HepG2 (cell line): ENCODE results near the gene AGFG1. TPM values are rescaled to one million over a fixed set of nuclear protein-coding genes. Genes with fewer than 3 reads are reported as not detected.

Experiments used
- ATAC-seq: fragments of 200-7000 bp; cut with Tn5 transposase; 3 replicates; pipeline ENCODE4 v1.9.1; 2020; ENCODE audit warnings: mild to moderate bottlenecking, moderate library complexity
- BruUV-seq: library from RNA; stranded (reverse); fragments of 400-500 nt; replicated peaks from 2 replicates; lab custom pipeline; 2021; lab: Mats Ljungman, UMichigan
- CTCF ChIA-PET: fragments of 300-600 bp; formaldehyde crosslinking; extraction: SDS; loops from one replicate; lab custom pipeline; 2021; ENCODE audit warnings: low total read pairs, inconsistent platforms, low intra/inter-chr PET ratio; lab: Yijun Ruan, JAX
- POLR2A ChIA-PET: fragments of 350-600 bp; sonication (Branson Sonifier 250); formaldehyde crosslinking; loops from one replicate; lab custom pipeline; 2020; ENCODE audit warnings: antibody characterized with exemption, inconsistent platforms; lab: Yijun Ruan, JAX
- DNase-seq: peaks from one replicate; pipeline ENCODE4 v3.0.0-alpha.2; 2015; ENCODE audit warnings: low spot score
- FAIRE-seq: peaks from 3 replicates; lab custom pipeline; 2011; peaks lifted over from hg19 to GRCh38; lab: Jason Lieb, UNC
- H2AFZ ChIP-seq: one replicate; pipeline ENCODE4 v1.6.1; 2011; ENCODE audit warnings: low read length, inconsistent platforms
- H3K27ac ChIP-seq: fragments of 300-600 bp; 3 replicates; pipeline ENCODE4 v1.8.0; 2011; ENCODE audit warnings: mixed run types, mild to moderate bottlenecking, mixed read lengths, low read length, inconsistent platforms; ENCODE audit not compliant: insufficient read depth; ENCODE audit errors: extremely low read length
- H3K27me3 ChIP-seq, 2 experiments: fragments of 200-600 bp in 1 of 2; 2 replicates in 1 of 2; 3 replicates in 1 of 2; pipeline versions ENCODE4 v1.6.0 to v1.8.0; 2011; ENCODE audit warnings: low read length in 2 of 2, mild to moderate bottlenecking in 2 of 2, moderate library complexity in 2 of 2, inconsistent platforms in 1 of 2; ENCODE audit not compliant: insufficient read depth in 2 of 2, control insufficient read depth in 1 of 2
- H3K36me3 ChIP-seq, 2 experiments: fragments of 200-600 bp in 1 of 2; replicated peaks in 1 of 2; 2 replicates in 1 of 2; 3 replicates in 1 of 2; pipeline versions ENCODE4 v1.5.1 to v1.8.0; 2011; ENCODE audit warnings: low read length in 2 of 2, inconsistent platforms in 1 of 2; ENCODE audit not compliant: insufficient read depth in 2 of 2, control insufficient read depth in 1 of 2
- H3K4me1 ChIP-seq: 2 replicates; pipeline ENCODE4 v1.5.1; 2012; ENCODE audit warnings: low read length, inconsistent platforms; ENCODE audit not compliant: insufficient read depth
- H3K4me2 ChIP-seq: 2 replicates; pipeline ENCODE4 v1.6.0; 2011; ENCODE audit warnings: low read depth, low read length, inconsistent platforms
- H3K4me3 ChIP-seq, 3 experiments: fragments of 200-600 bp in 1 of 3; sonication (generic), shearing (Covaris generic) in 1 of 3; replicated peaks in 1 of 3; 2 replicates each; pipeline ENCODE4 v1.5.1; 2011 to 2016; ENCODE audit warnings: low read length in 3 of 3, inconsistent platforms in 2 of 3, low read depth in 2 of 3, mild to moderate bottlenecking in 2 of 3, control low read depth in 1 of 3, mixed read lengths in 1 of 3; ENCODE audit not compliant: insufficient read depth in 1 of 3
- H3K79me2 ChIP-seq: one replicate; pipeline ENCODE4 v1.6.1; 2011; ENCODE audit warnings: low read length, inconsistent platforms; ENCODE audit not compliant: insufficient read depth
- H3K9ac ChIP-seq: 2 replicates; pipeline ENCODE4 v1.6.0; 2011; ENCODE audit warnings: mild to moderate bottlenecking, low read depth, low read length, inconsistent platforms; ENCODE audit not compliant: insufficient read depth
- H3K9me3 ChIP-seq: 2 replicates; pipeline ENCODE4 v1.5.1; 2012; ENCODE audit warnings: mild to moderate bottlenecking, low read length
- H4K20me1 ChIP-seq: 2 replicates; pipeline ENCODE4 v1.6.0; 2011; ENCODE audit warnings: inconsistent platforms, mild to moderate bottlenecking, low read length, moderate library complexity; ENCODE audit not compliant: insufficient read depth
- CENPX ChIP-seq: sonication (generic); formaldehyde crosslinking; IDR thresholded peaks from 2 replicates; pipeline ENCODE4 v1.9.0; 2021; ENCODE audit warnings: mild to moderate bottlenecking, missing genetic modification reagents, moderate library complexity
- FLYWCH1 ChIP-seq: sonication (generic); formaldehyde crosslinking; IDR thresholded peaks from 2 replicates; pipeline ENCODE4 v1.8.1; 2023; ENCODE audit warnings: mild to moderate bottlenecking, missing genetic modification reagents
- HOXD1 ChIP-seq: sonication (generic); formaldehyde crosslinking; IDR thresholded peaks from 2 replicates; pipeline ENCODE4 v1.5.0; 2020; ENCODE audit warnings: missing genetic modification reagents
- IKZF5 ChIP-seq: IDR thresholded peaks from 2 replicates; pipeline ENCODE4 v1.6.1; 2018; ENCODE audit warnings: missing genetic modification reagents, mild to moderate bottlenecking, missing compliant biosample characterization
- RERE ChIP-seq: IDR thresholded peaks from 2 replicates; pipeline ENCODE4 v1.6.1; 2016; ENCODE audit warnings: low read depth, missing genetic modification reagents, missing compliant biosample characterization
- SIN3B ChIP-seq: fragments of 150-350 bp; IDR thresholded peaks from 2 replicates; pipeline ENCODE4 v1.6.1; 2014; ENCODE audit warnings: low read length
- SPEN ChIP-seq: sonication (generic); formaldehyde crosslinking; IDR thresholded peaks from 2 replicates; pipeline ENCODE4 v1.5.1; 2020; ENCODE audit warnings: low read depth, mild to moderate bottlenecking, missing genetic modification reagents
- TRIM24 ChIP-seq: sonication (generic); formaldehyde crosslinking; IDR thresholded peaks from 2 replicates; pipeline ENCODE4 v1.8.0; 2022; ENCODE audit warnings: mild to moderate bottlenecking, missing genetic modification reagents
- ZFP41 ChIP-seq: sonication (generic); formaldehyde crosslinking; IDR thresholded peaks from 2 replicates; pipeline ENCODE4 v1.4.0; 2020; ENCODE audit warnings: mild to moderate bottlenecking, missing genetic modification reagents, borderline replicate concordance
- WGBS: methylation state at CpG from one replicate; pipeline ENCODE4 v1.1.6; 2017; ENCODE audit warnings: low lambda C conversion rate; 5-methylcytosine and 5-hydroxymethylcytosine counted together
- in situ Hi-C: cut with HindIII; loops from 2 replicates; pipeline ENCODE4 v1.10.0; 2017; ENCODE audit warnings: low pct_unique_long_range_greater_than_20kb; ENCODE audit not compliant: extremely low pct_ligation_motif_present
- intact Hi-C: fragments of 100-400 bp; cut with micrococcal nuclease; formaldehyde crosslinking; loops from one replicate; pipeline ENCODE4 v1.10.0; 2022; ENCODE audit not compliant: unreplicated experiment
- polyA plus RNA-seq, 8 experiments: library from polyadenylated mRNA; depleted of rRNA in 3 of 8; stranded (reverse) in 7 of 8; unstranded in 1 of 8; fragments of >200 nt; fragmentation: Illumina TruSeq in 4 of 8; extraction: Trizol in 4 of 8; gene quantifications; 2 replicates each; pipeline versions ENCODE4 v1.2.1 to v1.2.3, GENCODE V29; 2011 to 2016; ENCODE audit warnings: low read depth in 4 of 8, missing spikeins in 1 of 8, mixed read lengths in 1 of 8; ENCODE audit not compliant: insufficient read depth in 1 of 8
- total RNA-seq, 5 experiments: library from RNA; depleted of rRNA; stranded (reverse); fragments of >200 nt; fragmentation: Illumina TruSeq; extraction: Trizol; gene quantifications; 2 replicates each; pipeline ENCODE4 v1.2.3, GENCODE V29; 2016; ENCODE audit warnings: low read depth in 1 of 5

AGFG1 gene
- total and polyA plus RNA-seq, 2 of the 13 experiments (the other 11 are each of a cell fraction or from before 2014, with no cell fraction given) = 145 to 168 TPM

- DNase-seq (no peak), FAIRE-seq (no peak), ATAC-seq (no peak)
- Histone ChIP-seq H3K4me1 (peaks cover 22% of the 10 kb centered on the region), H3K4me3 (no peak overlapping the region), H3K9ac (no peak overlapping the region), H4K20me1 (peaks cover 18% of the 10 kb centered on the region; the same call in 1 of the 2 replicates), H3K4me2 (no peak overlapping the region), H3K36me3 (peaks cover 1 to 32% of the 10 kb centered on the region in 2 experiments; a peak in 2 of 5 replicates), H3K27me3 (no peaks in the 10 kb centered on the region), H3K9me3 (no peaks in the 10 kb centered on the region), H3K79me2 (peaks cover 95% of the 10 kb centered on the region), H3K27ac (no peak overlapping the region), H2AFZ (no peak overlapping the region)
- no TSS peak for BruUV-seq
- WGBS = 94% methylated on average over 2 of the region's 2 CpGs
- ChIA-PET CTCF (no interaction called here), POLR2A (no interaction called here)
- TF ChIP-seq SPEN = no peak
- TF ChIP-seq IKZF5 (CRISPR knock-in tag) = no peak
- TF ChIP-seq TRIM24 (CRISPR knock-in tag) = no peak
- no peak for TF ChIP-seq CENPX
- no peak for TF ChIP-seq FLYWCH1 (CRISPR knock-in tag)
- no peak for TF ChIP-seq SIN3B
- TF ChIP-seq ZFP41 = no peak
- TF ChIP-seq HOXD1 = no peak
- no peak for TF ChIP-seq RERE (CRISPR knock-in tag)
- intact Hi-C loops (no loop called here), in situ Hi-C loops (no loop called here)
Observed at GRCh38 chr2:227497158-227497557, 25.2 kb downstream of the AGFG1 start.
